GM23338 (cell line): Measurements from ENCODE around the gene CDH4. TPM values are rescaled to one million over a fixed set of nuclear protein-coding genes. Genes with fewer than 3 reads are reported as not detected.
"Not testable (repeated sequence)": the region's sequence is repeated elsewhere in the genome, so short reads cannot be mapped to it uniquely, and the experiment has no call there.

ENCODE experiments used
- ATAC-seq: fragments of 200-7000 bp; cut with Tn5 transposase; 3 replicates; pipeline ENCODE4 v1.9.1; 2020
- DNase-seq: peaks from one replicate; pipeline ENCODE4 v3.0.0-alpha.2; 2015; ENCODE audit warnings: low spot score
- H2AFZ ChIP-seq: fragments of 200-600 bp; sonication (generic); 2 replicates; pipeline ENCODE4 v1.8.0; 2016; ENCODE audit warnings: antibody characterized with exemption, mild to moderate bottlenecking, moderate library complexity
- H3F3A ChIP-seq: fragments of 200-600 bp; sonication (generic); replicated peaks from 2 replicates; pipeline ENCODE4 v1.8.0; 2017; ENCODE audit warnings: antibody characterized with exemption, mixed run types, low read depth
- H3K27ac ChIP-seq: fragments of 200-600 bp; sonication (generic); 2 replicates; pipeline ENCODE4 v1.6.1; 2016; ENCODE audit warnings: low read depth
- H3K27me3 ChIP-seq: fragments of 200-600 bp; sonication (generic); 2 replicates; pipeline ENCODE4 v1.8.0; 2016; ENCODE audit warnings: mild to moderate bottlenecking, mixed run types, moderate library complexity; ENCODE audit not compliant: insufficient read depth
- H3K36me3 ChIP-seq: fragments of 200-600 bp; sonication (generic); 2 replicates; pipeline ENCODE4 v1.8.0; 2016; ENCODE audit warnings: mild to moderate bottlenecking; ENCODE audit not compliant: insufficient read depth
- H3K4me1 ChIP-seq: fragments of 200-600 bp; sonication (generic); 2 replicates; pipeline ENCODE4 v1.8.0; 2016; ENCODE audit warnings: mild to moderate bottlenecking, moderate library complexity; ENCODE audit not compliant: insufficient read depth
- H3K4me2 ChIP-seq: fragments of 200-600 bp; sonication (generic); 2 replicates; pipeline ENCODE4 v1.7.1; 2017; ENCODE audit warnings: mixed run types
- H3K4me3 ChIP-seq: fragments of 200-600 bp; sonication (generic); 2 replicates; pipeline ENCODE4 v1.6.1; 2016; ENCODE audit warnings: mixed run types
- H3K79me2 ChIP-seq: fragments of 200-600 bp; sonication (generic); replicated peaks from 2 replicates; pipeline ENCODE4 v1.8.0; 2017; ENCODE audit warnings: mild to moderate bottlenecking; ENCODE audit not compliant: insufficient read depth
- H3K9me2 ChIP-seq: fragments of 200-600 bp; sonication (generic); 2 replicates; pipeline ENCODE4 v1.8.0; 2017; ENCODE audit not compliant: insufficient read depth
- H4K20me1 ChIP-seq: fragments of 200-600 bp; sonication (generic); replicated peaks from 2 replicates; pipeline ENCODE4 v1.8.0; 2017; ENCODE audit warnings: mild to moderate bottlenecking; ENCODE audit not compliant: insufficient read depth
- H3K27ac Mint-ChIP-seq: 2 replicates; pipeline ENCODE4 v1.8.0; 2020; ENCODE audit warnings: inconsistent platforms, mild to moderate bottlenecking, moderate library complexity, mixed read lengths
- H3K27me3 Mint-ChIP-seq: 3 replicates; pipeline ENCODE4 v1.8.0; 2022; ENCODE audit warnings: low read depth, mild to moderate bottlenecking, moderate library complexity, mixed read lengths, inconsistent platforms; ENCODE audit not compliant: insufficient read depth, poor library complexity
- H3K36me3 Mint-ChIP-seq: 3 replicates; pipeline ENCODE4 v1.8.0; 2021; ENCODE audit warnings: low read depth, mild to moderate bottlenecking, inconsistent platforms, moderate library complexity, mixed read lengths
- H3K4me1 Mint-ChIP-seq: 3 replicates; pipeline ENCODE4 v1.8.0; 2020; ENCODE audit warnings: mild to moderate bottlenecking, inconsistent platforms, mixed read lengths
- H3K4me3 Mint-ChIP-seq: 3 replicates; pipeline ENCODE4 v1.8.0; 2021; ENCODE audit warnings: moderate library complexity, mild to moderate bottlenecking, inconsistent platforms, mixed read lengths
- H3K9me3 Mint-ChIP-seq: 3 replicates; pipeline ENCODE4 v1.8.0; 2020; ENCODE audit warnings: moderate library complexity, mild to moderate bottlenecking, inconsistent platforms, mixed read lengths
- CREB1 ChIP-seq: fragments of 250-450 bp; sonication (Bioruptor Pico); IDR thresholded peaks from 2 replicates; pipeline ENCODE4 v1.5.0; 2020; ENCODE audit warnings: low read depth, mild to moderate bottlenecking, moderate library complexity
- EZH2 ChIP-seq: fragments of 200-600 bp; sonication (generic); IDR thresholded peaks from one replicate; pipeline ENCODE4 v1.8.0; 2017; ENCODE audit warnings: antibody characterized with exemption, mild to moderate bottlenecking, low read depth; ENCODE audit not compliant: unreplicated experiment
- EZH2phosphoT487 ChIP-seq: fragments of 200-600 bp; sonication (generic); IDR thresholded peaks from one replicate; pipeline ENCODE4 v1.8.1; 2018; ENCODE audit warnings: antibody characterized with exemption; ENCODE audit not compliant: unreplicated experiment
- JUNB ChIP-seq: IDR thresholded peaks from one replicate; pipeline ENCODE4 v1.6.1; 2016; ENCODE audit warnings: antibody characterized with exemption; ENCODE audit not compliant: unreplicated experiment
- NANOG ChIP-seq: IDR thresholded peaks from 2 replicates; pipeline ENCODE4 v1.6.1; 2016; ENCODE audit warnings: antibody characterized with exemption, borderline replicate concordance
- POLR2AphosphoS5 ChIP-seq: IDR thresholded peaks from 2 replicates; pipeline ENCODE4 v1.6.1; 2016; ENCODE audit warnings: antibody characterized with exemption, low read depth
- STAT1 ChIP-seq: IDR thresholded peaks from one replicate; pipeline ENCODE4 v1.6.1; 2016; ENCODE audit warnings: antibody characterized with exemption; ENCODE audit not compliant: unreplicated experiment
- ZNF114 ChIP-seq: fragments of 250-450 bp; sonication (Bioruptor Pico); IDR thresholded peaks from 2 replicates; pipeline ENCODE4 v1.5.0; 2020; ENCODE audit warnings: mild to moderate bottlenecking, moderate library complexity
- ZNF331 ChIP-seq: fragments of 250-450 bp; sonication (Bioruptor Pico); IDR thresholded peaks from 2 replicates; pipeline ENCODE4 v1.5.0; 2020; ENCODE audit warnings: low read depth, mild to moderate bottlenecking, moderate library complexity
- polyA plus RNA-seq: library from polyadenylated mRNA; unstranded; fragments of >200 nt; fragmentation: Nextera tagmentation; extraction: Ambion mirVana; gene quantifications from 2 replicates; pipeline ENCODE4 v1.2.1, GENCODE V29; 2016
- total RNA-seq: library from RNA; depleted of rRNA; stranded (reverse); fragments of >200 nt; shearing (Covaris generic); gene quantifications from 2 replicates; pipeline ENCODE4 v1.2.3, GENCODE V29; 2014
- TF ChIP-seq, protein P1 (sequence below), 2 experiments: fragments of 200-600 bp in 1 of 2; sonication (generic) in 1 of 2; conservative IDR thresholded peaks; 2 replicates each; pipeline versions ENCODE4 v1.5.1 to v1.6.1; 2016 to 2017; ENCODE audit warnings: antibody characterized with exemption in 2 of 2, low read depth in 2 of 2, mild to moderate bottlenecking in 2 of 2, moderate library complexity in 1 of 2
- TF ChIP-seq, protein P2 (sequence below): IDR thresholded peaks from one replicate; pipeline ENCODE4 v1.6.1; 2018; ENCODE audit warnings: antibody characterized with exemption; ENCODE audit not compliant: unreplicated experiment

CDH4 gene
- total and polyA plus RNA-seq, 2 experiments from 2014 or later = 1.2 to 4.2 TPM

DNA sequence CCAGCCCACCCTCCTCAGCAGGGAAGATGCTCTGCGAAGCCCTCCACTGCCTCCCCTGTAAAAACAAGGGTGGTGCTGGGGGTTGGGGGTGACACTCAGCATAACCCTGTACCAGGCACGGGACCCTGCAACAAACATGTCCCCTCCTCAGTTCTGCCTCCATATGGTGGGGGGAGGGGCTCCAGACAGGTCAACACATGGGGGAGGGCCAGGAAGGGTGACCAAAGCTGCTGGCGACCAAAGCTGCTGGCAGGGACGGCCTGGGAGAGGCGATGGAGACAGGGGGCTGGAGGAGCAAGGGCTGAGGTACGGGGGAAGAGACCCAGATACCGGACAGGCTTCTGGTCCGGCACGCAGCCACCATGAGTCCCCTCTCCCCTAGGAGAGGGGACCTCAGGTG is 690.5 kb downstream of the CDH4 start:
- no peaks in the 10 kb centered on the region for H3K36me3 Mint-ChIP-seq
- Histone ChIP-seq H3K27ac (no peak overlapping the region), H3K4me3 (no peak overlapping the region), H3F3A (no peaks in the 10 kb centered on the region), H3K36me3 (no peaks in the 10 kb centered on the region), H3K4me2 (no peak overlapping the region), H3K27me3 (no peaks in the 10 kb centered on the region), H3K4me1 (no peaks in the 10 kb centered on the region), H3K9me2 (no peaks in the 10 kb centered on the region), H4K20me1 (no peaks in the 10 kb centered on the region), H2AFZ (no peak overlapping the region), H3K79me2 (no peaks in the 10 kb centered on the region)
- no peak overlapping the region for H3K27ac Mint-ChIP-seq
- ATAC-seq (no peak), DNase-seq (no peak)
- H3K4me3 Mint-ChIP-seq = no peak overlapping the region
- H3K27me3 Mint-ChIP-seq = no peaks in the 10 kb centered on the region
- TF ChIP-seq STAT1 = no peak
- no peak for TF ChIP-seq ZNF331
- TF ChIP-seq, protein P1, sequence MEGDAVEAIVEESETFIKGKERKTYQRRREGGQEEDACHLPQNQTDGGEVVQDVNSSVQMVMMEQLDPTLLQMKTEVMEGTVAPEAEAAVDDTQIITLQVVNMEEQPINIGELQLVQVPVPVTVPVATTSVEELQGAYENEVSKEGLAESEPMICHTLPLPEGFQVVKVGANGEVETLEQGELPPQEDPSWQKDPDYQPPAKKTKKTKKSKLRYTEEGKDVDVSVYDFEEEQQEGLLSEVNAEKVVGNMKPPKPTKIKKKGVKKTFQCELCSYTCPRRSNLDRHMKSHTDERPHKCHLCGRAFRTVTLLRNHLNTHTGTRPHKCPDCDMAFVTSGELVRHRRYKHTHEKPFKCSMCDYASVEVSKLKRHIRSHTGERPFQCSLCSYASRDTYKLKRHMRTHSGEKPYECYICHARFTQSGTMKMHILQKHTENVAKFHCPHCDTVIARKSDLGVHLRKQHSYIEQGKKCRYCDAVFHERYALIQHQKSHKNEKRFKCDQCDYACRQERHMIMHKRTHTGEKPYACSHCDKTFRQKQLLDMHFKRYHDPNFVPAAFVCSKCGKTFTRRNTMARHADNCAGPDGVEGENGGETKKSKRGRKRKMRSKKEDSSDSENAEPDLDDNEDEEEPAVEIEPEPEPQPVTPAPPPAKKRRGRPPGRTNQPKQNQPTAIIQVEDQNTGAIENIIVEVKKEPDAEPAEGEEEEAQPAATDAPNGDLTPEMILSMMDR (conservative IDR thresholded peaks at IDR 0.05; ENCODE audit: low read depth in 2 of 2) = no peak
- TF ChIP-seq POLR2AphosphoS5 = no peak
- TF ChIP-seq, protein P2, sequence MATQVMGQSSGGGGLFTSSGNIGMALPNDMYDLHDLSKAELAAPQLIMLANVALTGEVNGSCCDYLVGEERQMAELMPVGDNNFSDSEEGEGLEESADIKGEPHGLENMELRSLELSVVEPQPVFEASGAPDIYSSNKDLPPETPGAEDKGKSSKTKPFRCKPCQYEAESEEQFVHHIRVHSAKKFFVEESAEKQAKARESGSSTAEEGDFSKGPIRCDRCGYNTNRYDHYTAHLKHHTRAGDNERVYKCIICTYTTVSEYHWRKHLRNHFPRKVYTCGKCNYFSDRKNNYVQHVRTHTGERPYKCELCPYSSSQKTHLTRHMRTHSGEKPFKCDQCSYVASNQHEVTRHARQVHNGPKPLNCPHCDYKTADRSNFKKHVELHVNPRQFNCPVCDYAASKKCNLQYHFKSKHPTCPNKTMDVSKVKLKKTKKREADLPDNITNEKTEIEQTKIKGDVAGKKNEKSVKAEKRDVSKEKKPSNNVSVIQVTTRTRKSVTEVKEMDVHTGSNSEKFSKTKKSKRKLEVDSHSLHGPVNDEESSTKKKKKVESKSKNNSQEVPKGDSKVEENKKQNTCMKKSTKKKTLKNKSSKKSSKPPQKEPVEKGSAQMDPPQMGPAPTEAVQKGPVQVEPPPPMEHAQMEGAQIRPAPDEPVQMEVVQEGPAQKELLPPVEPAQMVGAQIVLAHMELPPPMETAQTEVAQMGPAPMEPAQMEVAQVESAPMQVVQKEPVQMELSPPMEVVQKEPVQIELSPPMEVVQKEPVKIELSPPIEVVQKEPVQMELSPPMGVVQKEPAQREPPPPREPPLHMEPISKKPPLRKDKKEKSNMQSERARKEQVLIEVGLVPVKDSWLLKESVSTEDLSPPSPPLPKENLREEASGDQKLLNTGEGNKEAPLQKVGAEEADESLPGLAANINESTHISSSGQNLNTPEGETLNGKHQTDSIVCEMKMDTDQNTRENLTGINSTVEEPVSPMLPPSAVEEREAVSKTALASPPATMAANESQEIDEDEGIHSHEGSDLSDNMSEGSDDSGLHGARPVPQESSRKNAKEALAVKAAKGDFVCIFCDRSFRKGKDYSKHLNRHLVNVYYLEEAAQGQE = no peak
- no peak for TF ChIP-seq EZH2phosphoT487
- no peak for TF ChIP-seq EZH2
- no peak for TF ChIP-seq CREB1
- TF ChIP-seq NANOG = no peak
- no peak for TF ChIP-seq ZNF114
- no peak for TF ChIP-seq JUNB
- H3K9me3 Mint-ChIP-seq = no peaks in the 10 kb centered on the region
- peaks cover 8% of the 10 kb centered on the region for H3K4me1 Mint-ChIP-seq

DNA sequence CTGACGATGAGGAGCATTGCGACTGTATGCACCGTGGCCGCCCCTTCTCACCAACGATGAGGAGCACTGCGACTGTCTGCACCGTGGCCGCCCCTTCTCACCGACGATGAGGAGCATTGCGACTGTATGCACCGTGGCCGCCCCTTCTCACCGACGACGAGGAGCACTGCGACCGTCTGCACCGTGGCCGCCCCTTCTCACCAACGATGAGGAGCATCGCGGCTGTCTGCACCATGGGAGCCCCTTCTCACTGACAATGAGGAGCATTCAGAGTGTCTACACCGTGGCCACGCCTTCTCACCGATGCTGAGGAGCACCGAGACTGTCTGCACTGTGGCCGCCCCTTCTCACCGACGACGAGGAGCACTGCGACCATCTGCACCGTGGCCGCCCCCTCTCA is 692.9 kb downstream of the CDH4 start:
- H3K79me2 ChIP-seq, ATAC-seq, H3K4me3 ChIP-seq, H3K36me3 Mint-ChIP-seq, H3F3A ChIP-seq, H4K20me1 ChIP-seq, DNase-seq, H3K4me2 ChIP-seq, H3K4me1 ChIP-seq, H3K27ac ChIP-seq, H3K36me3 ChIP-seq, H3K9me3 Mint-ChIP-seq, H3K4me3 Mint-ChIP-seq, H3K27me3 Mint-ChIP-seq, H3K4me1 Mint-ChIP-seq, H3K27me3 ChIP-seq, H3K9me2 ChIP-seq, H2AFZ ChIP-seq, H3K27ac Mint-ChIP-seq: not testable (repeated sequence)

DNA sequence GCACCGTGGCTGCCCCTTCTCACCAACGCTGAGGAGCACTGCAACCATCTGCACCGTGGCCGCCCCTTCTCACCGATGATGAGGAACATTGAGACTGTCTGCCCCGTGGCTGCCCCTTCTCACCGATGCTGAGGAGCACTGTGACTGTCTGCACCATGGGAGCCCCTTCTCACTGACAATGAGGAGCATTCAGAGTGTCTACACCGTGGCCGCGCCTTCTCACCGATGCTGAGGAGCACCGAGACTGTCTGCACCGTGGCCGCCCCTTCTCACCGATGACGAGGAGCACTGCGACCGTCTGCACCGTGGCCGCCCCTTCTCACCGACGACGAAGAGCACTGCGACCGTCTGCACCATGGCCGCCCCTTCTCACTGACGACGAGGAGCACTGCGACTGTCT is 693.4 kb downstream of the CDH4 start:
- DNase-seq, H4K20me1 ChIP-seq, H3K36me3 Mint-ChIP-seq, H3K27ac ChIP-seq, H2AFZ ChIP-seq, H3K27ac Mint-ChIP-seq, H3K9me2 ChIP-seq, H3K4me3 Mint-ChIP-seq, H3K4me1 ChIP-seq, H3K79me2 ChIP-seq, H3K27me3 Mint-ChIP-seq, H3F3A ChIP-seq, ATAC-seq, H3K4me3 ChIP-seq, H3K36me3 ChIP-seq, H3K27me3 ChIP-seq, H3K4me2 ChIP-seq, H3K9me3 Mint-ChIP-seq, H3K4me1 Mint-ChIP-seq: not testable (repeated sequence)

DNA sequence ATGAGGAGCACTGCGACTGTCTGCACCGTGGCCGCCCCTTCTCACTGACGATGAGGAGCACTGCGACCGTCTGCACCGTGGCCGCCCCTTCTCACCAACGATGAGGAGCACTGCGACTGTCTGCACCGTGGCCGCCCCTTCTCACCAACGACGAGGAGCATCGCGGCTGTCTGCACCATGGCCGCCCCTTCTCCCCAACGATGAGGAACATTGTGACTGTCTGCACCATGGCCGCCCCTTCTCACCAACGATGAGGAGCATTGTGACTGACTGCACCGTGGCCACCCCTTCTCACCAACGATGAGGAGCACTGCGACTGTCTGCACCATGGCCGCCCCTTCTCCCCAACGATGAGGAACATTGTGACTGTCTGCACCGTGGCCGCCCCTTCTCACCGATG is 696.0 kb downstream of the CDH4 start:
- not testable (repeated sequence) for H3K4me2 ChIP-seq, H3K9me3 Mint-ChIP-seq, H3K4me3 Mint-ChIP-seq, H2AFZ ChIP-seq, H3K79me2 ChIP-seq, DNase-seq, H3K27me3 Mint-ChIP-seq, H3F3A ChIP-seq, ATAC-seq, H3K9me2 ChIP-seq, H4K20me1 ChIP-seq, H3K27me3 ChIP-seq, H3K36me3 ChIP-seq, H3K27ac ChIP-seq, H3K36me3 Mint-ChIP-seq, H3K4me3 ChIP-seq, H3K27ac Mint-ChIP-seq, H3K4me1 ChIP-seq
- peaks cover 20% of the 10 kb centered on the region for H3K4me1 Mint-ChIP-seq
